Measurements from ENCODE around the gene HLA-DMB. TPM values are rescaled to one million over a fixed set of nuclear protein-coding genes. Genes with fewer than 3 reads are reported as not detected.

The HLA-DMB gene
- total RNA-seq, 4 donors from 2014 or later: 3.4 to 24.8 (median 9.2) TPM

- no peaks in the 10 kb centered on the region for H3K4me1 ChIP-seq
- no peaks in the 10 kb centered on the region for H3K36me3 ChIP-seq
- no peak overlapping the region for H3K4me3 ChIP-seq
- 52 to 55% methylated on average over 1 of the region's 1 CpG for WGBS, 2 donors
- peaks cover 0 to 18% (median 0%) of the 10 kb centered on the region in 4 donors for H3K27me3 ChIP-seq
- no peak overlapping the region for H3K27ac ChIP-seq
- no peaks in the 10 kb centered on the region for H3K9me3 ChIP-seq
- TF ChIP-seq POLR2A (IDR thresholded peaks at IDR 0.05): no peak
- TF ChIP-seq, protein P1, sequence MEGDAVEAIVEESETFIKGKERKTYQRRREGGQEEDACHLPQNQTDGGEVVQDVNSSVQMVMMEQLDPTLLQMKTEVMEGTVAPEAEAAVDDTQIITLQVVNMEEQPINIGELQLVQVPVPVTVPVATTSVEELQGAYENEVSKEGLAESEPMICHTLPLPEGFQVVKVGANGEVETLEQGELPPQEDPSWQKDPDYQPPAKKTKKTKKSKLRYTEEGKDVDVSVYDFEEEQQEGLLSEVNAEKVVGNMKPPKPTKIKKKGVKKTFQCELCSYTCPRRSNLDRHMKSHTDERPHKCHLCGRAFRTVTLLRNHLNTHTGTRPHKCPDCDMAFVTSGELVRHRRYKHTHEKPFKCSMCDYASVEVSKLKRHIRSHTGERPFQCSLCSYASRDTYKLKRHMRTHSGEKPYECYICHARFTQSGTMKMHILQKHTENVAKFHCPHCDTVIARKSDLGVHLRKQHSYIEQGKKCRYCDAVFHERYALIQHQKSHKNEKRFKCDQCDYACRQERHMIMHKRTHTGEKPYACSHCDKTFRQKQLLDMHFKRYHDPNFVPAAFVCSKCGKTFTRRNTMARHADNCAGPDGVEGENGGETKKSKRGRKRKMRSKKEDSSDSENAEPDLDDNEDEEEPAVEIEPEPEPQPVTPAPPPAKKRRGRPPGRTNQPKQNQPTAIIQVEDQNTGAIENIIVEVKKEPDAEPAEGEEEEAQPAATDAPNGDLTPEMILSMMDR (IDR thresholded peaks at IDR 0.05): no peak
- intact Hi-C loops (cut with DNase I): no loop called here
- DNase-seq: no peak
These were observed 34.3 kb downstream of the HLA-DMB start for GRCh38 chr6:32906539-32906938.

DNA sequence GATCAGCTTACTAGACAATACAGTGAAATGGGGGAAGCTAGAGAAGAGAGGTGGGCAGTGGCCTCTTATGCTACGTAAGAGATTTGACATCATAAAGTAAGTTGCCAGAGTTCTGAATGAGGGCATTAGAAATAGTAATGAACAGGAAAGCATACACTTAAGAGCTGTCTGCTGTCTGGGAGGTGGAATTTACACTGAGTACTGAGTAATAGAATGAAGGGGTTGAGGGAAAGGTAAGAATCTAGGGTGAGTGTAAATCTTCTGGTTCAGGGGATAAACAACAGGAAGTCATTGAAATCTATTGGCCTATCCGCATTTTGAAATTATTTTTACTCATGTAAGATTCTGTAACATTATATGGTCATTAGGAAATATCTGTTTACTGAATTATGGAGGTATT, 35.8 kb downstream of the HLA-DMB start:
- no peak for TF ChIP-seq POLR2A (IDR thresholded peaks at IDR 0.05)
- TF ChIP-seq, protein P1 (IDR thresholded peaks at IDR 0.05): no peak
- whole genome bisulfite sequencing, 2 donors: 57 to 65% methylated on average over 2 of the region's 2 CpGs
- Histone ChIP-seq H3K27ac (no peak overlapping the region), H3K9me3 (no peaks in the 10 kb centered on the region), H3K4me1 (no peaks in the 10 kb centered on the region), H3K27me3 (peaks cover 0 to 9% (median 0%) of the 10 kb centered on the region in 4 donors), H3K36me3 (peaks cover 0 to 6% (median 0%) of the 10 kb centered on the region in 3 donors), H3K4me3 (no peak overlapping the region)
- intact Hi-C loops (cut with DNase I): no loop called here
- no peak for DNase-seq

GRCh38 chr6:32903952-32904351, 36.9 kb downstream of the HLA-DMB start:
- TF ChIP-seq POLR2A (IDR thresholded peaks at IDR 0.05): no peak
- TF ChIP-seq, protein P1 (IDR thresholded peaks at IDR 0.05): no peak
- no peak for DNase-seq
- H3K9me3 ChIP-seq: no peaks in the 10 kb centered on the region
- peaks cover 0 to 9% (median 0%) of the 10 kb centered on the region in 4 donors for H3K27me3 ChIP-seq
- no peak overlapping the region for H3K4me3 ChIP-seq
- H3K4me1 ChIP-seq: no peaks in the 10 kb centered on the region
- H3K27ac ChIP-seq: no peak overlapping the region
- peaks cover 0 to 6% (median 0%) of the 10 kb centered on the region in 3 donors for H3K36me3 ChIP-seq
- intact Hi-C loops (cut with DNase I): no loop called here

- peak overlapping the region; percentile 64 to 84 (median 80) for H3K4me3 ChIP-seq
- intact Hi-C loops (cut with DNase I): loop anchor here (2.0 kb wide), 1 partner anchor 16 kb away; no protein-coding TSS in a partner anchor
- no peaks in the 10 kb centered on the region for H3K9me3 ChIP-seq
- H3K4me1 ChIP-seq: peaks cover 7 to 24% (median 12%) of the 10 kb centered on the region in 3 donors
- 0% methylated on average over 3 to 7 of the region's 8 CpGs for WGBS, 2 donors
- DNase-seq: no peak
- H3K27ac ChIP-seq: peak overlapping the region; percentile 90 to 96 (median 93)
- no peaks in the 10 kb centered on the region for H3K36me3 ChIP-seq
- TF ChIP-seq, protein P1 (IDR thresholded peaks at IDR 0.05): no peak
- no peak for TF ChIP-seq POLR2A (IDR thresholded peaks at IDR 0.05)
- H3K27me3 ChIP-seq: no peaks in the 10 kb centered on the region
These were observed 45.9 kb downstream of the HLA-DMB start for GRCh38 chr6:32895006-32895345.

GRCh38 chr6:32894085-32895005, 46.5 kb downstream of the HLA-DMB start:
- H3K9me3 ChIP-seq: no peaks in the 10 kb centered on the region
- peaks cover 7 to 24% (median 12%) of the 10 kb centered on the region in 3 donors for H3K4me1 ChIP-seq
- H3K27ac ChIP-seq: peak overlapping the region; percentile 90 to 96 (median 93)
- H3K4me3 ChIP-seq: peak overlapping the region; percentile 64 to 84 (median 80)
- H3K36me3 ChIP-seq: no peaks in the 10 kb centered on the region
- WGBS, 2 donors: 0% methylated on average over 19 to 45 of the region's 61 CpGs
- intact Hi-C loops (cut with DNase I): loop anchor here (2.0 kb wide), 1 partner anchor 16 kb away; no protein-coding TSS in a partner anchor
- no peaks in the 10 kb centered on the region for H3K27me3 ChIP-seq
- TF ChIP-seq, protein P1 (IDR thresholded peaks at IDR 0.05): no peak
- peak in 2 of 4 donors; percentile 53 to 79 for TF ChIP-seq POLR2A (IDR thresholded peaks at IDR 0.05)
- peak; percentile 51 for DNase-seq
